Activated CD4-positive, alpha-beta T cell treated with anti-CD3 and anti-CD28 coated beads for 36 hours (primary cell): ENCODE results near the gene ZNF469. TPM values are rescaled to one million over a fixed set of nuclear protein-coding genes. Genes with fewer than 3 reads are reported as not detected.
"Not testable (repeated sequence)": the region's sequence is repeated elsewhere in the genome, so short reads cannot be mapped to it uniquely, and the experiment has no call there.

ENCODE experiments used
- ATAC-seq: fragments of 200-7000 bp; cut with Tn5 transposase; one replicate; pipeline ENCODE4 v1.10.0; 2021; ENCODE audit warnings: mild to moderate bottlenecking, moderate library complexity
- CTCF ChIA-PET: fragments of 350-600 bp; sonication (Branson Sonifier 250); formaldehyde crosslinking; loops from one replicate; lab custom pipeline; 2021; ENCODE audit warnings: antibody characterized with exemption; lab: Charles Lee
- POLR2A ChIA-PET: fragments of 350-600 bp; sonication (Branson Sonifier 250); formaldehyde crosslinking; loops from one replicate; lab custom pipeline; 2021; ENCODE audit warnings: antibody characterized with exemption, inconsistent platforms; lab: Charles Lee
- DNase-seq: peaks from one replicate; pipeline ENCODE4 v3.0.0-alpha.2; 2020
- H3K27ac Mint-ChIP-seq: one replicate; pipeline ENCODE4 v1.8.0; 2021; ENCODE audit warnings: mixed read lengths
- H3K27me3 Mint-ChIP-seq: one replicate; pipeline ENCODE4 v1.8.0; 2021; ENCODE audit warnings: mixed read lengths
- H3K36me3 Mint-ChIP-seq: one replicate; pipeline ENCODE4 v1.8.0; 2021; ENCODE audit warnings: low read depth, mixed read lengths
- H3K4me1 Mint-ChIP-seq: one replicate; pipeline ENCODE4 v1.8.0; 2021; ENCODE audit warnings: mixed read lengths
- H3K4me3 Mint-ChIP-seq: one replicate; pipeline ENCODE4 v1.8.0; 2021; ENCODE audit warnings: mild to moderate bottlenecking, moderate library complexity, mixed read lengths
- H3K9me3 Mint-ChIP-seq: one replicate; pipeline ENCODE4 v1.8.0; 2021; ENCODE audit warnings: low read depth, mixed read lengths
- intact Hi-C, 2 experiments: fragments of 100-400 bp; cut with DNase I in 1 of 2; cut with micrococcal nuclease in 1 of 2; formaldehyde crosslinking; loops; one replicate each; pipeline versions ENCODE4 v1.14.2 to v1.15.1; 2022 to 2024; cut with DNase I, micrococcal nuclease
- total RNA-seq, 2 experiments: library from RNA; stranded (reverse); gene quantifications; one replicate each; pipeline ENCODE4 v1.2.3, GENCODE V29; 2021

Gene ZNF469
- total RNA-seq, 2 experiments from 2014 or later = 0.39 to 0.50 TPM

- ChIA-PET CTCF (no interaction called here), POLR2A (no interaction called here)
- Mint-ChIP-seq H3K27me3 (no peaks in the 10 kb centered on the region), H3K9me3 (no peaks in the 10 kb centered on the region), H3K36me3 (no peaks in the 10 kb centered on the region), H3K4me3 (no peak overlapping the region), H3K27ac (no peak overlapping the region), H3K4me1 (no peaks in the 10 kb centered on the region)
- ATAC-seq (no peak), DNase-seq (no peak)
- intact Hi-C loops = no loop called here
Measured at GRCh38 chr16:88356124-88356726, 26.5 kb upstream of the ZNF469 start.

GRCh38 chr16:88356727-88357199 lies 26.0 kb upstream of the ZNF469 start:
- no peaks in the 10 kb centered on the region for H3K9me3 Mint-ChIP-seq
- CTCF ChIA-PET = no interaction called here
- no peak for DNase-seq
- no peak overlapping the region for H3K4me3 Mint-ChIP-seq
- intact Hi-C loops = no loop called here
- H3K36me3 Mint-ChIP-seq = no peaks in the 10 kb centered on the region
- no peaks in the 10 kb centered on the region for H3K4me1 Mint-ChIP-seq
- no peaks in the 10 kb centered on the region for H3K27me3 Mint-ChIP-seq
- POLR2A ChIA-PET = no interaction called here
- no peak for ATAC-seq
- H3K27ac Mint-ChIP-seq = no peak overlapping the region

- no peak overlapping the region for H3K4me3 Mint-ChIP-seq
- CTCF ChIA-PET = no interaction called here
Measured at GRCh38 chr16:88357317-88358022, 25.3 kb upstream of the ZNF469 start.

GRCh38 chr16:88358023-88358420 lies 24.7 kb upstream of the ZNF469 start:
- no peak for DNase-seq
- Mint-ChIP-seq H3K4me3 (no peak overlapping the region), H3K9me3 (no peaks in the 10 kb centered on the region), H3K27ac (no peak overlapping the region), H3K27me3 (peaks cover 5% of the 10 kb centered on the region), H3K36me3 (no peaks in the 10 kb centered on the region), H3K4me1 (no peaks in the 10 kb centered on the region)
- ChIA-PET CTCF (no interaction called here), POLR2A (no interaction called here)
- intact Hi-C loops = no loop called here
- no peak for ATAC-seq

More at GRCh38 chr16:88357317-88358022, 25.3 kb upstream of the ZNF469 start:
- POLR2A ChIA-PET = no interaction called here
- H3K27ac Mint-ChIP-seq = no peak overlapping the region
- no peaks in the 10 kb centered on the region for H3K4me1 Mint-ChIP-seq
- no peak for ATAC-seq
- intact Hi-C loops = no loop called here
- no peak for DNase-seq
- H3K36me3 Mint-ChIP-seq = no peaks in the 10 kb centered on the region
- H3K27me3 Mint-ChIP-seq = peaks cover 1% of the 10 kb centered on the region
- no peaks in the 10 kb centered on the region for H3K9me3 Mint-ChIP-seq

GRCh38 chr16:88359008-88359407 lies 23.8 kb upstream of the ZNF469 start:
- no peak overlapping the region for H3K4me3 Mint-ChIP-seq
- peaks cover 6% of the 10 kb centered on the region for H3K9me3 Mint-ChIP-seq
- ChIA-PET CTCF (no interaction called here), POLR2A (no interaction called here)
- H3K36me3 Mint-ChIP-seq = no peaks in the 10 kb centered on the region
- DNase-seq (no peak), ATAC-seq (no peak)
- intact Hi-C loops = no loop called here
- no peak overlapping the region for H3K27ac Mint-ChIP-seq
- no peaks in the 10 kb centered on the region for H3K4me1 Mint-ChIP-seq
- H3K27me3 Mint-ChIP-seq = peaks cover 11% of the 10 kb centered on the region

GRCh38 chr16:88360401-88360800 lies 22.4 kb upstream of the ZNF469 start:
- intact Hi-C loops, H3K4me1 Mint-ChIP-seq, H3K4me3 Mint-ChIP-seq, ATAC-seq, H3K9me3 Mint-ChIP-seq, CTCF ChIA-PET, H3K36me3 Mint-ChIP-seq, POLR2A ChIA-PET, H3K27ac Mint-ChIP-seq, DNase-seq: not testable (repeated sequence)
- peaks cover 15% of the 10 kb centered on the region for H3K27me3 Mint-ChIP-seq

- Mint-ChIP-seq H3K36me3 (no peaks in the 10 kb centered on the region), H3K27ac (no peak overlapping the region), H3K4me1 (no peaks in the 10 kb centered on the region), H3K9me3 (peaks cover 7% of the 10 kb centered on the region), H3K4me3 (no peak overlapping the region), H3K27me3 (peaks cover 15% of the 10 kb centered on the region)
- ChIA-PET POLR2A (no interaction called here), CTCF (no interaction called here)
- ATAC-seq (no peak), DNase-seq (no peak)
- intact Hi-C loops = no loop called here
Measured at GRCh38 chr16:88360999-88361398, 21.8 kb upstream of the ZNF469 start.

GRCh38 chr16:88361775-88362174 lies 21.0 kb upstream of the ZNF469 start:
- Mint-ChIP-seq H3K27ac (no peak overlapping the region), H3K9me3 (peaks cover 7% of the 10 kb centered on the region), H3K36me3 (no peaks in the 10 kb centered on the region), H3K4me3 (no peak overlapping the region), H3K27me3 (peaks cover 15% of the 10 kb centered on the region), H3K4me1 (no peaks in the 10 kb centered on the region)
- ATAC-seq (no peak), DNase-seq (no peak)
- ChIA-PET CTCF (no interaction called here), POLR2A (no interaction called here)
- intact Hi-C loops = no loop called here

- H3K4me1 Mint-ChIP-seq = no peaks in the 10 kb centered on the region
- no peak for ATAC-seq
- H3K36me3 Mint-ChIP-seq = no peaks in the 10 kb centered on the region
- no peak overlapping the region for H3K4me3 Mint-ChIP-seq
- peaks cover 15% of the 10 kb centered on the region for H3K27me3 Mint-ChIP-seq
- no peak overlapping the region for H3K27ac Mint-ChIP-seq
- ChIA-PET CTCF (no interaction called here), POLR2A (no interaction called here)
- H3K9me3 Mint-ChIP-seq = peaks cover 7% of the 10 kb centered on the region
- intact Hi-C loops = no loop called here
- DNase-seq = no peak
Measured at GRCh38 chr16:88363239-88363891, 19.4 kb upstream of the ZNF469 start.

- Mint-ChIP-seq H3K4me1 (no peaks in the 10 kb centered on the region), H3K27me3 (peaks cover 15% of the 10 kb centered on the region), H3K9me3 (peaks cover 7% of the 10 kb centered on the region), H3K36me3 (no peaks in the 10 kb centered on the region), H3K27ac (no peak overlapping the region), H3K4me3 (no peak overlapping the region)
- ATAC-seq (no peak), DNase-seq (no peak)
- intact Hi-C loops = no loop called here
- POLR2A ChIA-PET = no interaction called here
- CTCF ChIA-PET = interaction anchor here (0.6 kb wide), 2 partner anchors 34 to 617 kb away, joined by 3 read pairs; no protein-coding TSS in a partner anchor
Measured at GRCh38 chr16:88365244-88365865, 17.4 kb upstream of the ZNF469 start.

GRCh38 chr16:88366032-88366703 lies 16.6 kb upstream of the ZNF469 start:
- POLR2A ChIA-PET = no interaction called here
- DNase-seq (no peak), ATAC-seq (no peak)
- CTCF ChIA-PET = no interaction called here
- Mint-ChIP-seq H3K4me1 (no peaks in the 10 kb centered on the region), H3K36me3 (no peaks in the 10 kb centered on the region), H3K27me3 (peaks cover 15% of the 10 kb centered on the region), H3K27ac (no peak overlapping the region), H3K4me3 (no peak overlapping the region), H3K9me3 (peaks cover 7% of the 10 kb centered on the region)
- intact Hi-C loops = no loop called here
